KMS-11 (cell line): Measurements from ENCODE around the gene ABCA10.

ENCODE experiments used
- H2AFZ ChIP-seq: fragments of 200-600 bp; sonication (generic); 2 replicates; pipeline ENCODE4 v1.6.1; 2016; ENCODE audit warnings: antibody characterized with exemption, mixed run types, low read depth
- H3K27ac ChIP-seq: fragments of 200-600 bp; sonication (generic); 2 replicates; pipeline ENCODE4 v1.6.1; 2016; ENCODE audit warnings: mild to moderate bottlenecking, mixed run types
- H3K27me3 ChIP-seq: fragments of 200-600 bp; sonication (generic); 2 replicates; pipeline ENCODE4 v1.6.1; 2017; ENCODE audit warnings: mild to moderate bottlenecking, low read depth, mixed run types, moderate library complexity; ENCODE audit not compliant: insufficient read depth
- H3K36me3 ChIP-seq: fragments of 200-600 bp; sonication (generic); 2 replicates; pipeline ENCODE4 v1.6.1; 2017; ENCODE audit warnings: mild to moderate bottlenecking, mixed run types; ENCODE audit not compliant: insufficient read depth
- H3K4me1 ChIP-seq: fragments of 200-600 bp; sonication (generic); 2 replicates; pipeline ENCODE4 v1.6.1; 2016; ENCODE audit warnings: mild to moderate bottlenecking, low read depth, mixed run types; ENCODE audit not compliant: poor library complexity, severe bottlenecking
- H3K4me2 ChIP-seq: fragments of 200-600 bp; sonication (generic); 2 replicates; pipeline ENCODE4 v1.7.0; 2016; ENCODE audit warnings: mild to moderate bottlenecking, mixed run types
- H3K4me3 ChIP-seq: fragments of 200-600 bp; sonication (generic); IDR thresholded peaks from 2 replicates; pipeline ENCODE4 v1.6.1; 2017; ENCODE audit warnings: low read depth, low read length, mixed read lengths; ENCODE audit not compliant: insufficient read depth
- H3K79me2 ChIP-seq: fragments of 200-600 bp; sonication (generic); 2 replicates; pipeline ENCODE4 v1.6.1; 2016; ENCODE audit warnings: low read depth, mixed run types; ENCODE audit not compliant: insufficient read depth
- H3K9ac ChIP-seq: fragments of 200-600 bp; sonication (generic); 2 replicates; pipeline ENCODE4 v1.6.1; 2016; ENCODE audit warnings: mild to moderate bottlenecking, mixed run types
- H4K20me1 ChIP-seq: fragments of 200-600 bp; sonication (generic); 2 replicates; pipeline ENCODE4 v1.6.1; 2016; ENCODE audit warnings: mild to moderate bottlenecking, mixed run types; ENCODE audit not compliant: insufficient read depth
- CTCF ChIP-seq: fragments of 200-600 bp; sonication (generic); conservative IDR thresholded peaks from 2 replicates; pipeline ENCODE4 v1.6.1; 2017; ENCODE audit warnings: low read depth, mild to moderate bottlenecking, antibody characterized with exemption, low read length, moderate library complexity, mixed read lengths

The ABCA10 gene

GRCh38 chr17:69164206-69164605 lies 64.4 kb downstream of the ABCA10 start:
- Histone ChIP-seq H3K4me3 (no peak overlapping the region), H3K4me1 (no peaks in the 10 kb centered on the region), H3K27me3 (no peaks in the 10 kb centered on the region), H3K9ac (no peak overlapping the region), H3K36me3 (no peaks in the 10 kb centered on the region), H2AFZ (no peak overlapping the region), H4K20me1 (no peaks in the 10 kb centered on the region), H3K79me2 (no peaks in the 10 kb centered on the region), H3K4me2 (no peak overlapping the region), H3K27ac (no peak overlapping the region)
- no peak for TF ChIP-seq CTCF

- Histone ChIP-seq H3K36me3 (no peaks in the 10 kb centered on the region), H2AFZ (no peak overlapping the region), H3K27me3 (no peaks in the 10 kb centered on the region), H3K4me3 (no peak overlapping the region), H3K4me2 (no peak overlapping the region), H3K79me2 (no peaks in the 10 kb centered on the region), H3K27ac (no peak overlapping the region), H3K9ac (no peak overlapping the region), H4K20me1 (no peaks in the 10 kb centered on the region), H3K4me1 (no peaks in the 10 kb centered on the region)
- TF ChIP-seq CTCF, result no peak
Observed at GRCh38 chr17:69159418-69159817, 69.2 kb downstream of the ABCA10 start.

GRCh38 chr17:69154267-69154666 lies 74.4 kb downstream of the ABCA10 start:
- no peak overlapping the region for H3K4me2 ChIP-seq
- H3K79me2 ChIP-seq, result no peaks in the 10 kb centered on the region
- H3K4me1 ChIP-seq, result no peaks in the 10 kb centered on the region
- no peak overlapping the region for H3K4me3 ChIP-seq
- H2AFZ ChIP-seq, result no peak overlapping the region
- no peaks in the 10 kb centered on the region for H3K36me3 ChIP-seq
- no peaks in the 10 kb centered on the region for H4K20me1 ChIP-seq
- no peaks in the 10 kb centered on the region for H3K27me3 ChIP-seq
- H3K27ac ChIP-seq, result no peak overlapping the region
- H3K9ac ChIP-seq, result no peak overlapping the region
- no peak for TF ChIP-seq CTCF

GRCh38 chr17:69150333-69150732 lies 78.3 kb downstream of the ABCA10 start:
- TF ChIP-seq CTCF, result no peak
- no peak overlapping the region for H2AFZ ChIP-seq
- no peaks in the 10 kb centered on the region for H3K4me1 ChIP-seq

GRCh38 chr17:69147460-69147859 lies 81.2 kb downstream of the ABCA10 start:
- Histone ChIP-seq H3K27me3 (no peaks in the 10 kb centered on the region), H4K20me1 (no peaks in the 10 kb centered on the region), H3K4me2 (no peak overlapping the region), H2AFZ (no peak overlapping the region), H3K27ac (no peak overlapping the region), H3K36me3 (no peaks in the 10 kb centered on the region), H3K4me1 (no peaks in the 10 kb centered on the region), H3K4me3 (no peak overlapping the region), H3K79me2 (no peaks in the 10 kb centered on the region), H3K9ac (no peak overlapping the region)
- TF ChIP-seq CTCF, result no peak

More at GRCh38 chr17:69150333-69150732, 78.3 kb downstream of the ABCA10 start:
- no peak overlapping the region for H3K4me2 ChIP-seq
- H3K27me3 ChIP-seq, result no peaks in the 10 kb centered on the region
- H3K9ac ChIP-seq, result no peak overlapping the region
- H4K20me1 ChIP-seq, result no peaks in the 10 kb centered on the region
- H3K4me3 ChIP-seq, result no peak overlapping the region
- no peaks in the 10 kb centered on the region for H3K79me2 ChIP-seq
- H3K27ac ChIP-seq, result no peak overlapping the region
- no peaks in the 10 kb centered on the region for H3K36me3 ChIP-seq
